ENCODE measurements around the gene CIZ1. TPM values are rescaled to one million over a fixed set of nuclear protein-coding genes. Genes with fewer than 3 reads are reported as not detected.

CIZ1 gene
- total RNA-seq, 1 donor from 2014 or later, result 164 TPM

GRCh38 chr9:128118971-128119665 lies 72.3 kb downstream of the CIZ1 start:
- H3K27ac Mint-ChIP-seq, result no peak overlapping the region
- TF ChIP-seq CTCF (IDR thresholded peaks at IDR 0.05; ENCODE audit: unreplicated experiment), result no peak
- peaks cover 3% of the 10 kb centered on the region for H3K27me3 Mint-ChIP-seq
- no peaks in the 10 kb centered on the region for H3K9me3 Mint-ChIP-seq (ENCODE audit: low read depth)
- H3K4me1 Mint-ChIP-seq (ENCODE audit: low read depth), result peaks cover 2% of the 10 kb centered on the region
- H3K36me3 Mint-ChIP-seq (ENCODE audit: insufficient read depth), result peaks cover 3% of the 10 kb centered on the region
- no peak for DNase-seq (ENCODE audit: low spot score, unreplicated experiment)
- no peak overlapping the region for H3K4me3 Mint-ChIP-seq (ENCODE audit: low read depth)

GRCh38 chr9:128118472-128118857 lies 72.9 kb downstream of the CIZ1 start:
- peaks cover 2% of the 10 kb centered on the region for H3K4me1 Mint-ChIP-seq (ENCODE audit: low read depth)
- no peak overlapping the region for H3K4me3 Mint-ChIP-seq (ENCODE audit: low read depth)
- H3K27ac Mint-ChIP-seq, result no peak overlapping the region
- peaks cover under 1% of the 10 kb centered on the region for H3K36me3 Mint-ChIP-seq (ENCODE audit: insufficient read depth)
- no peak for TF ChIP-seq CTCF (IDR thresholded peaks at IDR 0.05; ENCODE audit: unreplicated experiment)
- H3K27me3 Mint-ChIP-seq, result peaks cover 3% of the 10 kb centered on the region
- no peak for DNase-seq (ENCODE audit: low spot score, unreplicated experiment)
- H3K9me3 Mint-ChIP-seq (ENCODE audit: low read depth), result no peaks in the 10 kb centered on the region

- H3K36me3 Mint-ChIP-seq (ENCODE audit: insufficient read depth), result peaks cover 3% of the 10 kb centered on the region
- peak; percentile 98 for DNase-seq (ENCODE audit: low spot score, unreplicated experiment)
- no peak overlapping the region for H3K4me3 Mint-ChIP-seq (ENCODE audit: low read depth)
- peaks cover 2% of the 10 kb centered on the region for H3K4me1 Mint-ChIP-seq (ENCODE audit: low read depth)
- peak overlapping the region; percentile 70 for H3K27ac Mint-ChIP-seq
- TF ChIP-seq CTCF (IDR thresholded peaks at IDR 0.05; ENCODE audit: unreplicated experiment), result peak; percentile 100
- no peaks in the 10 kb centered on the region for H3K9me3 Mint-ChIP-seq (ENCODE audit: low read depth)
- peaks cover 3% of the 10 kb centered on the region for H3K27me3 Mint-ChIP-seq
Observed at GRCh38 chr9:128117613-128118471, 73.5 kb downstream of the CIZ1 start.

GRCh38 chr9:128116104-128117083 lies 75.0 kb downstream of the CIZ1 start:
- Mint-ChIP-seq H3K27ac (no peak overlapping the region), H3K27me3 (peaks cover 3% of the 10 kb centered on the region), H3K36me3 (ENCODE audit: insufficient read depth) (peaks cover 3% of the 10 kb centered on the region), H3K4me3 (ENCODE audit: low read depth) (no peak overlapping the region), H3K4me1 (ENCODE audit: low read depth) (peaks cover 2% of the 10 kb centered on the region), H3K9me3 (ENCODE audit: low read depth) (no peaks in the 10 kb centered on the region)
- TF ChIP-seq CTCF (IDR thresholded peaks at IDR 0.05; ENCODE audit: unreplicated experiment), result no peak
- DNase-seq (ENCODE audit: low spot score, unreplicated experiment), result no peak

Other genes starting within 250 kb of the CIZ1 start
- 48.2 and 54.1 TPM in 2 replicates for gene EEIG1, start 210.6 kb downstream of the CIZ1 start, total RNA-seq
- 9.6 and 10.8 TPM in 2 replicates for gene NAIF1, start 124.3 kb downstream of the CIZ1 start, total RNA-seq
- gene SLC25A25, start 123.3 kb downstream of the CIZ1 start, total RNA-seq, result 9.7 and 10.0 TPM in 2 replicates
- 60.4 and 61.5 TPM in 2 replicates for gene PTGES2, start 63.8 kb downstream of the CIZ1 start, total RNA-seq
- gene LCN2, start 42.1 kb downstream of the CIZ1 start, total RNA-seq, result not detected in 2 replicates
- 57.3 and 62.5 TPM in 2 replicates for gene BBLN, start 31.3 kb downstream of the CIZ1 start, total RNA-seq
- 34.1 and 38.0 TPM in 2 replicates for gene DNM1, start 11.8 kb upstream of the CIZ1 start, total RNA-seq
- 87.0 and 108 TPM in 2 replicates for gene GOLGA2, start 84.4 kb upstream of the CIZ1 start, total RNA-seq
- gene SWI5, start 84.7 kb upstream of the CIZ1 start, total RNA-seq, result 18.8 and 20.7 TPM in 2 replicates
- gene TRUB2, start 130.9 kb upstream of the CIZ1 start, total RNA-seq, result 29.2 and 31.6 TPM in 2 replicates
- 64.5 and 68.5 TPM in 2 replicates for gene COQ4, start 131.3 kb upstream of the CIZ1 start, total RNA-seq
- gene SLC27A4, start 149.0 kb upstream of the CIZ1 start, total RNA-seq, result 26.4 and 28.3 TPM in 2 replicates
- gene URM1, start 179.8 kb upstream of the CIZ1 start, total RNA-seq, result 54.4 and 60.9 TPM in 2 replicates
- 19.6 and 25.6 TPM in 2 replicates for gene CERCAM, start 229.3 kb upstream of the CIZ1 start, total RNA-seq

Measured in progenitor cell of endocrine pancreas (in vitro differentiated cells).